SH-SY5Y (cell line): Measurements from ENCODE around the gene BAIAP2.

ENCODE experiments used
- GATA2 ChIP-seq: IDR thresholded peaks from 2 replicates; pipeline ENCODE4 v1.6.1; 2011; ENCODE audit warnings: mild to moderate bottlenecking, low read depth, low read length
- GATA3 ChIP-seq: IDR thresholded peaks from 2 replicates; pipeline ENCODE4 v1.6.1; 2011; ENCODE audit warnings: low read depth, mild to moderate bottlenecking, low read length, moderate library complexity

BAIAP2 gene, protein sequence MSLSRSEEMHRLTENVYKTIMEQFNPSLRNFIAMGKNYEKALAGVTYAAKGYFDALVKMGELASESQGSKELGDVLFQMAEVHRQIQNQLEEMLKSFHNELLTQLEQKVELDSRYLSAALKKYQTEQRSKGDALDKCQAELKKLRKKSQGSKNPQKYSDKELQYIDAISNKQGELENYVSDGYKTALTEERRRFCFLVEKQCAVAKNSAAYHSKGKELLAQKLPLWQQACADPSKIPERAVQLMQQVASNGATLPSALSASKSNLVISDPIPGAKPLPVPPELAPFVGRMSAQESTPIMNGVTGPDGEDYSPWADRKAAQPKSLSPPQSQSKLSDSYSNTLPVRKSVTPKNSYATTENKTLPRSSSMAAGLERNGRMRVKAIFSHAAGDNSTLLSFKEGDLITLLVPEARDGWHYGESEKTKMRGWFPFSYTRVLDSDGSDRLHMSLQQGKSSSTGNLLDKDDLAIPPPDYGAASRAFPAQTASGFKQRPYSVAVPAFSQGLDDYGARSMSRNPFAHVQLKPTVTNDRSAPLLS

DNA sequence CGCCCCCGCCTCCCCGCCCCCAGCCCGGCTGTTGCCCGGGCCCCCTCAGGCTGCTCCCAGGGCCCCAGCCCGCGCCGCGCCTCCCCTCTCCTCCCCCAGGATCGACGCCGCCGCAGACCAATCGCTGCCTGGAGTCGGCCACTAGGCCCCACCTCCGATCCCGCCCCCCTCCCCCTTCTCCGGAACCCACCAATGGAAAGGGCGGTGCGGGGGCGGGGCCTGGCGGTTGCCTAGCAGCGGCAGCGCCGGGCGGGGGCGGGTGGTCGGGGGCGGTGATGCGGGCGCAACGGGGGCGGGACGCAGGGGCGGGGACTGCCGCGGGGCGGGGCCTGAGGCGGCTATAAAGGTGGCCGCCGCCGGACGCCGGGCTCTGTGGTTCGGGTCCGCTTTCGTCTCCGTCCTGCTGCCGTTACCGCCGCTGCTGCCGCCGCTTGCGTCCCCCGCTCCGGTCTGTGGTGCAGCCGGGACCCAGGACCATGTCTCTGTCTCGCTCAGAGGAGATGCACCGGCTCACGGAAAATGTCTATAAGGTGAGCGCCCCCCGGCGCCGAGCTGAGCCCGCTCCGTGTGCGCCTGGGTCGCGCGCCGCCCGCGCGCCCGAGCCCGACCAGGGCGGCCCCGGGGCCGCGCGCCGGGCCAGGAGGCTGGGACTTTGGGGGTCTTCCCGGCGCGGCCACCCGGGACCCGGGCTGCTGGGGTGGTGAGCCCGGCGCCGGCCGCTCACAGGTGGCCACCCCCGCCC is at the start of gene BAIAP2:
TSS of gene BAIAP2 (plus strand) at position 373 of the 742 bp plus-strand sequence. CDS start at position 477, 104 bp downstream.
- TF ChIP-seq GATA3 (no peak), GATA2 (no peak)

DNA sequence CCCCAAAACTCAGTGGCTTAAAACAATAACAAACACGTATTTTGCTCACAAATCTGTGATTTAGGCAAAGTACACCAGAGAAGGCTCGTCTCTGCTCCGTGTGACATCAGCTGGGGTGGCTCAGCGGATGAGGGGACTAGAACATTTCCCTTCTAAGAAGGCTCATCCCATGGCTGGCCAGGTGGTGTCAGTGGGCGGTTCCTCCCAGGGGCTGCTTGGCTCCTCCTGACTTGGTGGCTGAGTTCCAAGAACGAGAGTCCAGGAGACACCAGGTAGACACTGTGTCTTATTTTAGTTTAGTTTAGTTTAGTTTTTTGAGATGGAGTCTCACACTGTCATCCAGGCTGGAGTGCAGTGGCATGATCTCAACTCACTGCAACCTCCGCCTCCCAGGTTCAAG is 48.9 kb upstream of the BAIAP2 start:
- no peak for TF ChIP-seq GATA3
- TF ChIP-seq GATA2 = no peak

DNA sequence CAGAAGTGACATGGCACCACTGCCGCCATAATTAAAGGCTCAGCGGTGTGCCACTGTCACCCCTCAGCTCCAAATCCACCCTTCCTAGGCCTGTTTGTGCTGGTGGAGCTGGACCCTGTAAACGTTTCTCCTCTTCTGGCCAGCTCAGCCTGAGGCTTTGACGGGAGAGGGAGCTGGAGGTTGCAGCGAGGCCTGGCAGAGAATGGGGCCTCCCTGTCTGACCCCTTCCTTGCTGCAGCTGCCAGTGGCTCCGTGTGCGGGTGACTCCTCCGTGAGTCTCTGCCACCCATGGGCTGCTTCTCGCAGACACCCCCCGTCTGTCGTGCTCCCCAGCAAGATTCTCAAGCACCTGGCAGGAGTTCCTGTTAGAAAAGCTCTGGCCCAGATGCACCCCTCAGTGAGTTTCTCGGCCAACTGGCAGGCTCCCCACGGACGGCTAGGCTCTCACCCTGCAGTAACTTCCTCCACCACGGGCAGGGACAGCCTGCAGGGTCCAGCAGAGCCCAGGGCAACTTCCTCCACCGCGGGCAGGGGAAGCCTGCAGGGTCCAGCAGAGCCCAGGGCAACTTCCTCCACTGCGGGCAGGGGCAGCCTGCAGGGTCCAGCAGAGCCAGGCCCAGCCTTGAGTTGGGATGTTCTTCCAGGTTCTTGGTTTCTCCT is 48.0 kb upstream of the BAIAP2 start:
- TF ChIP-seq GATA2 = no peak
- no peak for TF ChIP-seq GATA3

DNA sequence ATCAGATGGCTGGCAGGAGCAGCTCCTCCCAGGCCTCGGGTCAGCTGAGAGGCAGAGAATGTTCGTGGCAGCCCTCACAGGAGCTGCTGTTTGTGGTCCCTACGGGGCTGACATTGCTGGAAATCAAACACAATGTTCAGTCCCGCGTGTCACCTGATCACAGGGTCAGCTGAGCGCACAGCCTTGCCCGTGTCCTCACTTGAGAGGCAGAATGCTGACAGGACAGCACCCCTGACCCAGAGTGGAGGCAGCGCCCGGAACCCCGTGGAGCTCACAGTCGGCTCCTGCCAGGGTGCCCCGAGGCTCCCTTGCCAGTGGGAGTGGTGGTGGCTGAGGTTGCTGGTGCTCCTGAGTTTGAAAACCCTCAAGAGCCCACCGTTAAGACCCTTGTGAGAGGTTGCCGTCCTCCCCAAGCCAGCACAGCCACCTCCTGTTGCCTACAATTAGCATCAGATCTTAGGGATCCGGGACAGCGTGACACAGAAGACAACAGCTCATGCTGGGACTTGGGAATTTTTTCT is 47.0 kb upstream of the BAIAP2 start:
- TF ChIP-seq GATA3 = no peak
- no peak for TF ChIP-seq GATA2

DNA sequence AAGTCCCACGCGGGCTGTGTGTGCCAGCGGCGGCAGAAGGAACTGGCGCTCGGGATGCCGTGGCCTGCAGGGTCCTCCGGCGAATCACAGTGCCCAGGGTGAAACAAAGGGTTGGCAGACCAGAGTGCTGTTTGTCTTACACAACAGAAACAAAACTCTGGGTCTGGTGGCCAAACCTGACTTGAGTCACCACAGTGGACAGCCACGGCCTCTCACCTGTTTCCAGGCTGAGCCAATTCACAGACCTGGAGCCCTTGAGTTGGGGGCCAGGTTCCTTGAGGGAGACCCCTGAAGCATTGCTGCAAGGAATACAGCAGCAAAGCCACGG is 45.4 kb upstream of the BAIAP2 start:
- no peak for TF ChIP-seq GATA2
- no peak for TF ChIP-seq GATA3

DNA sequence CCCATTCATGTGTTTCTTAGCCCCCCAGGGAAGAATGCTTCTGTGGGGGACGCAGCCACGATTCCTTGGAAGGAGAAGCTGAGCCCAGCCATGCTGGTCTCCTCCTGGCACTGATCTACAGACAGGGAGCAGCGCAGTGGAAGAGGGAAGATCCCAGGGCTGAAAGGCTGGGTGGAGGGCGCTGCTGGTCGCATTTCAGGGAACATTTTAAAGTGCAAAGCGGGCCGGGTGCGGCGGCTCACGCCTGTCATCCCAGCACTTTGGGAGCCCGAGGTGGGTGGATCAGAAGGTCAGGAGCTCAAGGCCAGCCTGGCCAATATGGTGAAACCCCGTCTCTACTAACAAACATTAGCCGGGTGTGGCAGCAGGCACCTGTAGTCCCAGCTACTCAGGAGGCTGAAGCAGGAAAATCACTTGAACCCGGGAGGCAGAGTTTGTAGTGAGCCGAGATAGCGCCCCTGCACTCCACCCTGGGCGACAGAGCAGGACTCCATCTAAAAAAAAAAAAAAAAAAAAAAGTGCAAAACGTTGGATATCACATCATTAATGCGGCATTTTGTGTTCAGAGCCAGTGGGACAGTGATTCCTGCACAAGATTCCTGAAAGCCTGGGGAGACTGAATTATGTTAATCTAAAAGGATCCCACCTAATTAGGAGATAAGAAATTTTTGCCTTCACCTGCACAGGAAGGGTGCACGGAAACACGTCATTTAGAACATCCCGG is 43.9 kb upstream of the BAIAP2 start:
- TF ChIP-seq GATA2 (peak; percentile 41; the same call in 1 of the 2 replicates), GATA3 (no peak)

- no peak for TF ChIP-seq GATA3
- no peak for TF ChIP-seq GATA2
These were observed 43.3 kb upstream of the BAIAP2 start, which contains the start of gene CHMP6 for GRCh38 chr17:80991645-80992076. Gene CHMP6 (plus strand): TSS chr17:80991841. CDS start chr17:80991919, 78 bp downstream.

DNA sequence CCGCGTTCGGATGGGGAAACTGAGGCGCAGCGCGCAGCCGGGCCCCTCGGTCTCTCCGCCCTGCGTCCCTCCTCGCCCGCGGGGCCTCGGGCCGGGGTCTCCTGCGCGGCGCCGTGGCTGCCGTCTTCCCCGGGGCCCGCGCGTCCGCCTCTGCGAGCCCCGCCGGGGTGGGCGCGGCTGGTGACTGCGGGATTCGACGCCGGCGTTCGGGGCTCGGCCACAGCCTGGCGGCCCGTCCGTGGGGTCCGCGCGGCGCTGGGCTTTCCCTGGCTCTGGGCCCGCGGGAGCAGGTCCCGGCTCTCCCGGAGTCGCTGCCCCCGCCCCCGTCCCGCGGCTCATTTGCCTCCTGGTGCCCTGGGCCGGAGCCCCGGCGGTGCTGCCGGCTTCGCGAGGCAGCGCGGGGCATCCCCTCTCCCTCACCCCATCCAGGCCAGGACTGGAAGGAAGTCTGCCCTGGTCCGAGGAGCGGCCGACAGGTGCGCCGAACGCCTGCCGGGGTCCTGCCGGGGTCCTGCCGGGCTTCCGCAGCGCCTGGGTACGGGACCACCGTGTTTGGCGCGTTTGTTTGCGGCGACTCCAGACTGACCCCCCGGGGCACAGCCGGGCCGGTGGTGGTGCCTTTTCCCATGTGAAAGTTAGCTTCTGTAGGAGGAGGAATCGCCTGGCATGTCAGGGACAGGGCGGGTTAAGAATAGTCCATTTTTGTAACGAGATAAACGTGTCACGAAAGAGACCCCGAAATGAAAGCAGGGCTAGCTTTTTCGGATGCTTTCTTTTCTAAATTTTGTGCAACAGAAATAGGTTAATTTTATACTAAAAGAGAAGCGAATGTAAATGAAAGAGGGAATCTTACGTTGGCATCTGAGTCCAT is 42.6 kb upstream of the BAIAP2 start:
- no peak for TF ChIP-seq GATA2
- TF ChIP-seq GATA3 = no peak

DNA sequence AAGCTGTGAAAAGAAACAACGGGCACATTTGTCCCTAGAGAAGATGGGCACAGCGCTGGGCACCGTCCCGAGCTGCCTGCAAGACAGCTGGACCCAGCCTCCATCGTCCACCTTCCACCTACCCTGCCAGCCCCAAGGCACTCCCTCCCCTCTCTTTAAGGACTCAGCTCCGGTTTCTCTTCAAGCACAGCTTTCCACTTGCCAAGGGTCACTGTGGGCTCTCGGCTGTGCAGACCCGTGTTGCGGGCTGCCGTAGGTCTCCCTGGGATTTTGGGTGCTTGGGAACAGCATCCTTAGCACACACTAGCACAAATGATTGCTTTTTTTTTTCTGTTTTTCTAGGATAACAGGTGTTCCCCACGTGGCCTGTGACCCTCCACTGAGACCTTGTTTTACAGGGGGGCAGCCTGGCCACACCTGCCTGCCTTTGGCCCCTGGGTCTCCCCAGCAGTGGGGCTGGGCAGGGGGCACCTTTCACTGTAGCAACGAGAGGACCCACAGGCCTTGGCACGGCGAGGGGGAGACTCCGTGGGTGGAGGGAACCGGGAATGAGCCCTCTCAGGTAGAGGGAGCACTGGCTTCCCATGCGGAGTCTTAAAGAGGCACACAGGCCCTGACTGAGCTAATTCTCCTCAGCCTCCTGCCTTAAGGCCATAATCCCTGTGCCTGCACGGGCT is 41.9 kb upstream of the BAIAP2 start:
- no peak for TF ChIP-seq GATA2
- TF ChIP-seq GATA3 = no peak

- TF ChIP-seq GATA2 = no peak
- no peak for TF ChIP-seq GATA3
These were observed 39.8 kb upstream of the BAIAP2 start for GRCh38 chr17:80995131-80995530.

GRCh38 chr17:80996422-80997305 is 38.3 kb upstream of the BAIAP2 start:
- TF ChIP-seq GATA3 (no peak), GATA2 (no peak)
